ENCODE data around the gene COL4A1.

COL4A1 gene

DNA sequence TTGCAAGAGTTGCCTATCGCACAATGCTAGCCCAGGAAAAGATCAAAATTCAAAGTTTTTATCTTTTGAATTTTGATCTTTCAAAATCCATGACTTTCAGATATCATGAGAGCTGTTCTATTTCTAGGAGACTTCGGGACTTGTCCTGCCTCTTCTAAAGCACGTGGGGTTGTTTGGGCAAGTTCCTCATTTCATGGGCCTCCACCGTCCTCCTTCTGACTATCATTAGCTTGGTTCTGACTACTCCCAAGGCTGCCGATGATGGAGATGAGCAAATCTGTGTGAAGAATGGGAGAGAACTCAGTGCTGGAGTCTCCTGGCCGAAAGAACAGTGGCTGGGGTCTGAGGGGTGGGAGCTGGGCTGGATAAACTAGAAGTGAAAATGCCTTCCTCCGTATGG is 86.5 kb downstream of the COL4A1 start:
- TF ChIP-seq, protein P1, sequence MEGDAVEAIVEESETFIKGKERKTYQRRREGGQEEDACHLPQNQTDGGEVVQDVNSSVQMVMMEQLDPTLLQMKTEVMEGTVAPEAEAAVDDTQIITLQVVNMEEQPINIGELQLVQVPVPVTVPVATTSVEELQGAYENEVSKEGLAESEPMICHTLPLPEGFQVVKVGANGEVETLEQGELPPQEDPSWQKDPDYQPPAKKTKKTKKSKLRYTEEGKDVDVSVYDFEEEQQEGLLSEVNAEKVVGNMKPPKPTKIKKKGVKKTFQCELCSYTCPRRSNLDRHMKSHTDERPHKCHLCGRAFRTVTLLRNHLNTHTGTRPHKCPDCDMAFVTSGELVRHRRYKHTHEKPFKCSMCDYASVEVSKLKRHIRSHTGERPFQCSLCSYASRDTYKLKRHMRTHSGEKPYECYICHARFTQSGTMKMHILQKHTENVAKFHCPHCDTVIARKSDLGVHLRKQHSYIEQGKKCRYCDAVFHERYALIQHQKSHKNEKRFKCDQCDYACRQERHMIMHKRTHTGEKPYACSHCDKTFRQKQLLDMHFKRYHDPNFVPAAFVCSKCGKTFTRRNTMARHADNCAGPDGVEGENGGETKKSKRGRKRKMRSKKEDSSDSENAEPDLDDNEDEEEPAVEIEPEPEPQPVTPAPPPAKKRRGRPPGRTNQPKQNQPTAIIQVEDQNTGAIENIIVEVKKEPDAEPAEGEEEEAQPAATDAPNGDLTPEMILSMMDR (IDR thresholded peaks at IDR 0.05; ENCODE audit: control insufficient read depth, insufficient read depth, low read depth, low read length, missing control alignments): no peak
- no peak for DNase-seq (ENCODE audit: low read depth)

DNA sequence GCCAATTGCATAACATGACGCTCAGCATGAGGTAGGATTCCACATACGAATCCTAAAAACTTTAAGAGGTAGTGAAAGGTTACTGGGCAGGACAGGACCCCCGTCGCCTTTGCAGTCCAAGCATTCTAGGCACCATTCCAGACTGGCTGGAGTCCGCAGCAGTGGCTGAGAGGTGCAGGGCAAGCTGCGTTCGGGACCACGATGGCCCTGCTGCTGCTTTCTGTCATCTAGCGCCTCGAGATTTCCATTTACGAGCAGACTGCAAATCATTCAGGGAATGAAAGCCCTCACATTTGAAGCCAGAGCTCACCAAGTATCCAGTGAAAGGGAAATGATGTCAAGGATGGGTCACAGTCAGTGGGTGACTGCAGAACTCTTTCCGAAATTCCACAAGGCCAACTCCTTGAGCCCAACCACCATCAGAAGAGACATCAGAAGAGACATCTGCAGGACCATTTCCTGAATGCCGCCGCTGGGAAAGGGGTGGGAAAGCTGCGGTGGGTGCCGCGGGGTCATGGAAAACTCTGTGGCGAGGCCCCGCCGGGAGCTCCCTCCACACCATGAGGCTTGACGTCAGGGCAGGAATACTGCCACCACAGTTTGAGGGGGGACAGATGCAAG is 88.3 kb downstream of the COL4A1 start:
- no peak for DNase-seq (ENCODE audit: low read depth)
- no peak overlapping the region for H3K4me3 ChIP-seq (ENCODE audit: control insufficient read depth, low read depth, low read length)
- TF ChIP-seq, protein P1 (IDR thresholded peaks at IDR 0.05; ENCODE audit: control insufficient read depth, insufficient read depth, low read depth, low read length, missing control alignments): no peak

More for the DNA sequence above, 86.5 kb downstream of the COL4A1 start:
- H3K4me3 ChIP-seq (ENCODE audit: control insufficient read depth, low read depth, low read length): no peak overlapping the region

DNA sequence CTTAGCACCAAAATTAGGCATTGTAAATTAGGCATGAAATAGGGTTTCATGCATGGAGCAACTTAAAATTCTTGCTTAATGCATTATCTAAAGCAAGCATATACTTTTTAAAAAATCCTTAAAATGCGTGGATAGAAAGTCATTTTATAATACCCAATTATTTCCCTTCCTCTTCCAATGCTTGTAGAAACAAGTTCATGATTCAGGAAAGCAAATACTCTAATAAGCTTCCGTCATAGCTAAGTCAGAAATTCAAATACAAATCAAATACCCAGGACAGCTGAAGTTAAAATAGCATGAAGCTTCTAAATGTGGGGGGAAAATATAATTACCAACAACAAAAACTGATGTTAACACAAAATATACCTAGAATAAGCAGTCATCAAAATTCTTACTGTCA is 89.1 kb downstream of the COL4A1 start:
- TF ChIP-seq, protein P1 (IDR thresholded peaks at IDR 0.05; ENCODE audit: control insufficient read depth, insufficient read depth, low read depth, low read length, missing control alignments): no peak
- no peak overlapping the region for H3K4me3 ChIP-seq (ENCODE audit: control insufficient read depth, low read depth, low read length)
- DNase-seq (ENCODE audit: low read depth): no peak

DNA sequence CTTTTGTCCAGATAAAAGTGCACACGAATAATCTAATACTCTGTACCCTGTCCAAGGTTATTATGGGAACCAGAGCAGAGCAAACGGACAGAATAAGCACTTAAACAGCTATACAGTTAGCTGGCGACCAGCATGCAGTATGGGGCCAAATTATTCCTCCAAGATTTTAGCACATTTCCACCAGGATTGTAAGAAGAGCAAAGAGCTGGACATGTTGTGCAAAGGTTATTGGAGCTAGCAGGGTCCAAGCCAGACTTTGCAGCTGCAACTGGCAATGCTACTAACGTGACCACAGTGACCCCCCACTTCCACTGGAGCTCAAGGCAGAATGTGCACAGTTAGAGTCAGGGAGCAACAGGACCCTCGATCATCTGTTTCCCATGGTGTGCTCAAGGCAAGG is 89.9 kb downstream of the COL4A1 start:
- no peak overlapping the region for H3K4me3 ChIP-seq (ENCODE audit: control insufficient read depth, low read depth, low read length)
- DNase-seq (ENCODE audit: low read depth): no peak
- TF ChIP-seq, protein P1 (IDR thresholded peaks at IDR 0.05; ENCODE audit: control insufficient read depth, insufficient read depth, low read depth, low read length, missing control alignments): no peak

DNA sequence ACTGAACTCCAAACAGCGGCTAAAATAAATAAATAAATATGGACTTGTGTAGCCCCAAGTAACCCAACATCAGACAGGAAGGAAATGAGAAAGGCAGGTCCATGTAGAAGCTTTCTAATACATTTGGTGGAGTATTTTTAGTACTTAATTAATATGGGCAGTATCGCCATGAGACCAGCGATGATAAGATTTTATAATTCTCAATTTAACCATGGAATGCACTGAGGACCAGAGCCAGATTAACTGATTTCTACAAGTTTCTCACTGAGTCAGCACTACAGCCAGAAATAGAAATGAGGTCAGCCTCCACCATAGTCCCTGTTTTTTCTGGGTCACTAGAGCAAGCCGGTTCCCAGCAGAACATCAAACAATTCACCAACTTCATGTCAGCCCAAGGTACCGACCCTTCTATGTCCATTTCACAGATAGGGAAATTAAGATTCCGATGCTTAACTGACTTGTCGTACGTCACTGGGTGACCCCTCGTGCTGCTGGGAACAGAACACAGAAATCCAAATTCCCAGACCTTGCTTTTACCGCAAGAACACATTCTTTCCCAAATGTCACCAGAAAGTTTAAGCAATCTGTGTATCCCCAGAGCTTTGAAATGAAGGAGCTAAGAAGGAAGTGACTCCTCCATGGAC is 90.4 kb downstream of the COL4A1 start:
- TF ChIP-seq, protein P1 (IDR thresholded peaks at IDR 0.05; ENCODE audit: control insufficient read depth, insufficient read depth, low read depth, low read length, missing control alignments): no peak

DNA sequence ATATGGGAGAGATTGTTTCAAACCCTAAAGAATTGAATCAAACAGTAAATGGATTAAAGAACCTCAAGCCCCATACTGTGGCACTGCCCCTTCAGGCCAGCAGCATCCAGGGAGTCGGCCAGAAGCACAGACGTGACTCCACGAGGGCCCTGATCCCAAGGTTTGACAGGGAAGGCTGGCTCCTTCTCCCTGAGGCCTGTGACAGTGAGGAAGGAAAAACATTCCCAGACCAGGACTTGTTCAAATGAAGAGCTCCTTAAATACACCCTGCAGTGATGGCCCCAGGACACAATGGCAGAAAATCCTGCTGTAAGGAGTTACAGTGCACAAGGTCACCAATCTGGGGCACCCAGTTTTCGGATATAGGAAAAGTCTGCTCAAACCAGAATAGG is 91.0 kb downstream of the COL4A1 start:
- no peak for DNase-seq (ENCODE audit: low read depth)
- TF ChIP-seq, protein P1 (IDR thresholded peaks at IDR 0.05; ENCODE audit: control insufficient read depth, insufficient read depth, low read depth, low read length, missing control alignments): no peak
- no peak overlapping the region for H3K4me3 ChIP-seq (ENCODE audit: control insufficient read depth, low read depth, low read length)

More for the DNA sequence above, 90.4 kb downstream of the COL4A1 start:
- H3K4me3 ChIP-seq (ENCODE audit: control insufficient read depth, low read depth, low read length): no peak overlapping the region
- DNase-seq (ENCODE audit: low read depth): peak; percentile 39

Data from AG09309 (cell line).